Neural crest cell (in vitro differentiated cells): Measurements from ENCODE around the gene PRMT2. TPM values are rescaled to one million over a fixed set of nuclear protein-coding genes. Genes with fewer than 3 reads are reported as not detected.
A peak's percentile ranks its signal among the peaks of the same experiment; 100 is the strongest.

ENCODE experiments used
- DNase-seq: peaks from one replicate; pipeline ENCODE4 v3.0.0; 2021; ENCODE audit warnings: low read depth, mixed read lengths, low spot score
- H3K27ac Mint-ChIP-seq: one replicate; pipeline ENCODE4 v1.8.0; 2021; ENCODE audit warnings: mild to moderate bottlenecking, mixed read lengths; ENCODE audit not compliant: unreplicated experiment
- H3K27me3 Mint-ChIP-seq: 2 replicates; pipeline ENCODE4 v1.8.0; 2021; ENCODE audit warnings: low read depth, mild to moderate bottlenecking, mixed read lengths
- H3K36me3 Mint-ChIP-seq: 2 replicates; pipeline ENCODE4 v1.8.0; 2021; ENCODE audit warnings: low read depth, mild to moderate bottlenecking, mixed read lengths
- H3K4me1 Mint-ChIP-seq: 2 replicates; pipeline ENCODE4 v1.8.0; 2021; ENCODE audit warnings: mixed read lengths
- H3K4me3 Mint-ChIP-seq: one replicate; pipeline ENCODE4 v1.8.0; 2021; ENCODE audit warnings: mild to moderate bottlenecking, mixed read lengths
- H3K9me3 Mint-ChIP-seq: 2 replicates; pipeline ENCODE4 v1.8.0; 2021; ENCODE audit warnings: mixed read lengths
- long read RNA-seq: library from polyadenylated mRNA; unstranded; transcript quantifications from one replicate; pipeline ENCODE4 v2.0.0, GENCODE V29; 2020
- total RNA-seq: library from RNA; stranded (reverse); gene quantifications from 2 replicates; pipeline ENCODE4 v1.2.1, GENCODE V29; 2021
- TF ChIP-seq, protein P1 (sequence below): fragments of 200-600 bp; sonication (generic); conservative IDR thresholded peaks from 2 replicates; pipeline ENCODE4 v1.5.0; 2021; ENCODE audit warnings: antibody characterized with exemption, mild to moderate bottlenecking

The PRMT2 gene
- 100 and 109 TPM in 2 replicates for total RNA-seq
- long read RNA-seq, transcript PRMT2-206 (11 exons, 2,131 nt): major isoform, 83 of 263 reads
- long read RNA-seq, transcript PRMT2-203 (12 exons, 2,688 nt): minor isoform, 39 of 263 reads
- long read RNA-seq, partial matches to known transcripts: 99 of 263 reads
- long read RNA-seq, other reads (novel, unspliced or antisense): 35 of 263 reads

DNA sequence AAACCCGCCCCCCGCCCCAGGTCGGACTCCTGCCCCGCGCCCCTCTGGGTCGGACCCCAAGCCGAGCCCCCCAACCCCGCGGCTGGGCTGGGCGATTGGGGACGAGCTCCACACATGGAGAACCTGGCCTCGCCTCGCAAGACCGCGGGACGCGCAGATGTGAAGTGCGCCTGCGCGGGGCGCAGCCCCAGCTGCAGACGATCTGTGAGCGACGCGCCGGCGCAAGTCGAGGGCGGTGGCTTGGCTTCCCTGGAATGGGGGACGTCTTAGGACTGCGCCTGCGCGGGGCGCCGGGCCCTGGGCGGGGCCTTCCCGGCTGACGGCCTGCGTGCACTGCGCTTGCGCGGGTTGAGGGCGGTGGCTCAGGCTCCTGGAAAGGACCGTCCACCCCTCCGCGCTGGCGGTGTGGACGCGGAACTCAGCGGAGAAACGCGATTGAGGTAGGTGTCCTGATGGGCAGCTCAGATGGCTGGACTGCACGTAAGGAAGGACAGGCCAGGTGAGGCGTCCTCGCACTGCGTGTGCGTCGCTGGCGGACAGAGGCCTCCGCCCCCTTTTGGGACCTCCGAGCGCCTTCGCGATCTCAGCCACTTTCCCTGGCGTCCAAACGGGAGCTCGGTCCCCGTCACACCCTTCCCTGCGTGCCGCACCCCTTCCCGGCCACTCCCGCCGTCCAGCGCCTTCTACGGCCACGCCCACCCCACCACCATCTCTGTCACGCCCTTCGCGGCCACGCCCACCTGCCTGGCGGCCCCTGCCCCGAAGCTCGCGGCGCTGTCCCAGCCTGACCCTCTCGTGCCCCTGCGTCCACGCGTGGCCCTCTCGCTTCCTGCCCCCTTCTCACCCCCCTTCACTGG lies at the start of gene PRMT2:
PRMT2 (plus strand) TSS at position 351 of the 857 bp plus-strand sequence. CDS start 1,278 bp downstream, outside the sequence.
- Mint-ChIP-seq H3K36me3 (peaks cover 5% of the 10 kb centered on the region), H3K27ac (peak within 1 kb of the TSS; percentile 97), H3K9me3 (peaks cover 4% of the 10 kb centered on the region), H3K4me1 (peaks cover 47% of the 10 kb centered on the region), H3K27me3 (no peaks in the 10 kb centered on the region), H3K4me3 (peak within 1 kb of the TSS; percentile 96)
- DNase-seq: peak; percentile 98
- TF ChIP-seq, protein P1, sequence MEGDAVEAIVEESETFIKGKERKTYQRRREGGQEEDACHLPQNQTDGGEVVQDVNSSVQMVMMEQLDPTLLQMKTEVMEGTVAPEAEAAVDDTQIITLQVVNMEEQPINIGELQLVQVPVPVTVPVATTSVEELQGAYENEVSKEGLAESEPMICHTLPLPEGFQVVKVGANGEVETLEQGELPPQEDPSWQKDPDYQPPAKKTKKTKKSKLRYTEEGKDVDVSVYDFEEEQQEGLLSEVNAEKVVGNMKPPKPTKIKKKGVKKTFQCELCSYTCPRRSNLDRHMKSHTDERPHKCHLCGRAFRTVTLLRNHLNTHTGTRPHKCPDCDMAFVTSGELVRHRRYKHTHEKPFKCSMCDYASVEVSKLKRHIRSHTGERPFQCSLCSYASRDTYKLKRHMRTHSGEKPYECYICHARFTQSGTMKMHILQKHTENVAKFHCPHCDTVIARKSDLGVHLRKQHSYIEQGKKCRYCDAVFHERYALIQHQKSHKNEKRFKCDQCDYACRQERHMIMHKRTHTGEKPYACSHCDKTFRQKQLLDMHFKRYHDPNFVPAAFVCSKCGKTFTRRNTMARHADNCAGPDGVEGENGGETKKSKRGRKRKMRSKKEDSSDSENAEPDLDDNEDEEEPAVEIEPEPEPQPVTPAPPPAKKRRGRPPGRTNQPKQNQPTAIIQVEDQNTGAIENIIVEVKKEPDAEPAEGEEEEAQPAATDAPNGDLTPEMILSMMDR: no peak

- Mint-ChIP-seq H3K36me3 (peaks cover 28% of the 10 kb centered on the region), H3K9me3 (peaks cover 35% of the 10 kb centered on the region), H3K4me3 (no peak overlapping the region), H3K27me3 (no peaks in the 10 kb centered on the region), H3K27ac (no peak overlapping the region), H3K4me1 (peaks cover 12% of the 10 kb centered on the region)
- TF ChIP-seq, protein P1: no peak
- no peak for DNase-seq
Measured at GRCh38 chr21:46594276-46594675, 41.2 kb upstream of the PRMT2 start.

DNA sequence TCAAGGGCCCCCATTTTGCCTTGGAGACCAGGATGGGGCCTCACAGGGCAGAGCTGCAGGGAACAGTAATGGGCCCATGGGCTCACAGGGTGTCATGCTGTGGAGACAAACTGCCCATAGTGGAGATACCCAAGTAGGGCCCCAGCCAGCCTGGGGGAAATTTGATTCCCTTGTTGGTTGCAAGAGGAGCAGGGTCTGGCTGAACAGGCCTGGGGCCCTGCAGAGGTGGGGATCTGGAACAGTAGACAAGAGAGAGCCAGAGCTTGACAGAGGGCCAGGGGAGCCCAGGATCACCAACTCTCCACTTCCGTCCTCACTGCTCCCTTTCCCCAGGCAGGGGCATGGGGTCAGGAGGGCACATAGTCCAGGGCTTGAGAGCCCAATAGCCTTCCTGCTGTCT lies 39.3 kb upstream of the PRMT2 start:
- Mint-ChIP-seq H3K4me1 (peaks cover 24% of the 10 kb centered on the region), H3K27me3 (no peaks in the 10 kb centered on the region), H3K36me3 (peaks cover 17% of the 10 kb centered on the region), H3K27ac (peak overlapping the region; percentile 75), H3K9me3 (peaks cover 19% of the 10 kb centered on the region), H3K4me3 (no peak overlapping the region)
- TF ChIP-seq, protein P1: no peak
- DNase-seq: no peak

DNA sequence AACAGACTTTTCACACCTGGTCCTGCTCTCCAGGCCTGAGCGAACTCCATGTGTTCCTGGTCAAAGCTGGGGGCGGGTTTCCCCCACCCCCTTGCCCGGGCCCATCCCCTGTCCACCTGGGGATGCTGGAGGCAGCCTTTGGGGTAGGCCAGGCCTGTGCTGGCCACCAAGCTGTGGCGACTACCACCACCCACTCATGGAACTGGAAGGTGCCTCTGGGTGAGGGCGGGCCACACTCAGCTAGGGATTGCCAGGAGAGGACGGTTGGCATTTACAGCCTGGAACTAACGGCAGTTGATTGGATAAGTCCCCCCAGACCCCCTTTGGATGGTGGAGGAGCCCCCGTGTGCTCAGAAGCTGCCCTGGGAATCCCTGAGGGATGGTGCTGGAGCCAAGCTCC lies 38.4 kb upstream of the PRMT2 start:
- Mint-ChIP-seq H3K36me3 (peaks cover 10% of the 10 kb centered on the region), H3K27ac (peak overlapping the region; percentile 43), H3K4me1 (peaks cover 29% of the 10 kb centered on the region), H3K27me3 (no peaks in the 10 kb centered on the region), H3K9me3 (peaks cover 12% of the 10 kb centered on the region), H3K4me3 (no peak overlapping the region)
- DNase-seq: no peak
- TF ChIP-seq, protein P1: no peak

DNA sequence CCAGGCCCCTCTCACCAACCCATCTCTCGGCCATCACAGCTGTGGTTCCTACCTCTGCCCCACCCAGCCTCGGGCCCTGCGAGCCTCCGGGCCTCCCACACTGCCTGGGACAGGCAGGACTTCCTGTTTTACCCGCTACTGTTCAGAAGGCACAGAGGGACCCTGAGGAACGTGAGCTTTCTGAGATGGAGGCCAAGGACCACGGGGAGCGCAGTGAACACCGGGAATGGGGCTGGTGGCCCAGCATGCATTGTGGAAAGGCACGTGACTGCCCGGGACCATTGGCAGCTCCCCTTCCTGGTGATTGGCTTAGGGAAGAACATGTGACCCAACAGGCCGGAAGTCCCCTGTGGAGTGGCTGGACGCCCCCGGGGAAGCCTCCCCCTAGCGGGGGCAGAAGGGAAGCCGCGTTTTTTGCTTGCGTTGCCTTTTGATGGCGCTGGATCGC lies 37.6 kb upstream of the PRMT2 start:
- Mint-ChIP-seq H3K36me3 (peaks cover 8% of the 10 kb centered on the region), H3K27me3 (no peaks in the 10 kb centered on the region), H3K27ac (no peak overlapping the region), H3K4me1 (peaks cover 38% of the 10 kb centered on the region), H3K4me3 (no peak overlapping the region), H3K9me3 (peaks cover 11% of the 10 kb centered on the region)
- no peak for DNase-seq
- TF ChIP-seq, protein P1: no peak
